CD4-positive, alpha-beta T cell treated with Interleukin-6 for 4 hours (primary cell): ENCODE measurements around the gene SKAP1.
"Not testable (repeated sequence)": the region's sequence is repeated elsewhere in the genome, so short reads cannot be mapped to it uniquely, and the experiment has no call there.

ENCODE experiments used
- DNase-seq: peaks from one replicate; pipeline ENCODE4 v3.0.0-alpha.2; 2020; ENCODE audit warnings: mixed read lengths

The SKAP1 gene

GRCh38 chr17:48429638-48430586, at the start of gene SKAP1:
Gene SKAP1, minus strand, starts transcription at chr17:48430214.
- peak; percentile 77 for DNase-seq

- DNase-seq = no peak
These were observed 49.0 kb upstream of the SKAP1 start for GRCh38 chr17:48479014-48479402.

GRCh38 chr17:48478224-48479013, 48.4 kb upstream of the SKAP1 start:
- DNase-seq = peak; percentile 29

GRCh38 chr17:48477221-48477620, 47.2 kb upstream of the SKAP1 start:
- no peak for DNase-seq

- no peak for DNase-seq
These were observed 42.6 kb upstream of the SKAP1 start for GRCh38 chr17:48472411-48473281.

- no peak for DNase-seq
These were observed 41.9 kb upstream of the SKAP1 start for GRCh38 chr17:48471817-48472410.

- DNase-seq = no peak
These were observed 40.5 kb upstream of the SKAP1 start for GRCh38 chr17:48470388-48471034.

- DNase-seq = no peak
These were observed 39.2 kb upstream of the SKAP1 start for GRCh38 chr17:48469227-48469626.

GRCh38 chr17:48468299-48468698, 38.3 kb upstream of the SKAP1 start:
- DNase-seq = no peak

- DNase-seq = no peak
These were observed 35.9 kb upstream of the SKAP1 start for GRCh38 chr17:48465884-48466283.

GRCh38 chr17:48463526-48463925, 33.5 kb upstream of the SKAP1 start:
- DNase-seq = no peak

GRCh38 chr17:48462946-48463345, 32.9 kb upstream of the SKAP1 start:
- DNase-seq = no peak

- DNase-seq = no peak
These were observed 30.0 kb upstream of the SKAP1 start for GRCh38 chr17:48460052-48460451.

GRCh38 chr17:48459070-48459844, 29.2 kb upstream of the SKAP1 start:
- no peak for DNase-seq

GRCh38 chr17:48457080-48457836, 27.2 kb upstream of the SKAP1 start:
- peak; percentile 80 for DNase-seq

- DNase-seq = peak; percentile 33
These were observed 26.6 kb upstream of the SKAP1 start for GRCh38 chr17:48456589-48456988.

- no peak for DNase-seq
These were observed 25.8 kb upstream of the SKAP1 start for GRCh38 chr17:48455791-48456190.

- DNase-seq = no peak
These were observed 23.4 kb upstream of the SKAP1 start for GRCh38 chr17:48453447-48453846.

- DNase-seq = no peak
These were observed 21.5 kb upstream of the SKAP1 start for GRCh38 chr17:48451489-48451888.

GRCh38 chr17:48449335-48449734, 19.3 kb upstream of the SKAP1 start:
- not testable (repeated sequence) for DNase-seq
